Endothelial cell of umbilical vein (primary cell): ENCODE measurements around the gene JPH2.

Experiments used
- CTCF ChIP-seq, 2 donors: IDR thresholded peaks; 1 replicate in 1 of 2; 2 replicates in 1 of 2; pipeline ENCODE4 v1.5.1; 2011; ENCODE audit warnings: low read length in 2 of 2, mild to moderate bottlenecking in 2 of 2, moderate library complexity in 2 of 2, control low read depth in 1 of 2, inconsistent platforms in 1 of 2, low read depth in 1 of 2; ENCODE audit not compliant: insufficient read depth in 1 of 2; ENCODE audit errors: extremely low read depth in 1 of 2
- JUN ChIP-seq: IDR thresholded peaks from 2 replicates; pipeline ENCODE4 v1.6.1; 2011; ENCODE audit warnings: borderline replicate concordance, low read depth; ENCODE audit not compliant: insufficient read length, insufficient read depth

GRCh38 chr20:44093249-44093582 is 93.8 kb downstream of the JPH2 start:
- TF ChIP-seq CTCF (IDR thresholded peaks at IDR 0.05; ENCODE audit: extremely low read depth in 1 of 2, insufficient read depth in 1 of 2, low read depth in 1 of 2, low read length in 2 of 2) (no peak), JUN (no peak)
